ENCODE data around the gene CPAMD8. TPM values are rescaled to one million over a fixed set of nuclear protein-coding genes. Genes with fewer than 3 reads are reported as not detected.
A peak's percentile ranks its signal among the peaks of the same experiment; 100 is the strongest.

Gene CPAMD8
- total RNA-seq, 4 donors from 2014 or later, result 5.4 to 9.7 (median 9.1) TPM

DNA sequence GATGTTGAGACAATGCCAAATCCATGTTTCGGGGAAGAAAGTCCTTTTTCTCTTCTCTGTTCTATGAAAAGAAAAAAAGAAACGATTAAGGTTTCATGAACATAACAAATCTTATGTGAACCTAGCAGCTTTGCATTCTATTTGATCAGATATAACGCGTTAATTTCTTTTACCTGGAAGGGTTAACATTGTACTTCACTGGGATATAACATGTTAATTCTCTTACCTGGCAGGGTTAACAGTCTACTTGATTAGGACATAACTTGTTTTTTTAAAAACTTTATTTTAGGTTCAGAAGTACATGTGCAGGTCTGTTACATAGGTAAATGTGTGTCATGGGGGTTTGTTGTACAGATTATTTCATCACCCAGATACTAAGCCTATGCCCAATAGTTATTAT lies 68.8 kb downstream of the CPAMD8 start:
- H3K9me3 ChIP-seq, result no peaks in the 10 kb centered on the region
- H3K4me1 ChIP-seq, result peaks cover 8% of the 10 kb centered on the region
- no peak overlapping the region for H3K4me3 ChIP-seq
- no peaks in the 10 kb centered on the region for H3K36me3 ChIP-seq
- no peak for TF ChIP-seq CTCF (IDR thresholded peaks at IDR 0.05)
- TF ChIP-seq POLR2A (IDR thresholded peaks at IDR 0.05), result no peak
- TF ChIP-seq POLR2AphosphoS5 (IDR thresholded peaks at IDR 0.05), result no peak
- no peak for TF ChIP-seq EP300 (IDR thresholded peaks at IDR 0.05)
- H3K27me3 ChIP-seq, result no peaks in the 10 kb centered on the region
- no peak overlapping the region for H3K27ac ChIP-seq
- 47% methylated on average over 4 of the region's 4 CpGs for WGBS
- no peak for DNase-seq (ENCODE audit: low spot score in 2 of 2)

GRCh38 chr19:16957151-16957701 lies 69.4 kb downstream of the CPAMD8 start:
- Histone ChIP-seq H3K36me3 (no peaks in the 10 kb centered on the region), H3K27ac (no peak overlapping the region), H3K27me3 (no peaks in the 10 kb centered on the region), H3K4me1 (peaks cover 8% of the 10 kb centered on the region), H3K9me3 (no peaks in the 10 kb centered on the region), H3K4me3 (no peak overlapping the region)
- peak in 1 of 2 donors; percentile 72 for DNase-seq (ENCODE audit: low spot score in 2 of 2)
- WGBS, result 15% methylated on average over 9 of the region's 9 CpGs
- no peak for TF ChIP-seq EP300 (IDR thresholded peaks at IDR 0.05)
- TF ChIP-seq CTCF (IDR thresholded peaks at IDR 0.05), result no peak
- no peak for TF ChIP-seq POLR2A (IDR thresholded peaks at IDR 0.05)
- TF ChIP-seq POLR2AphosphoS5 (IDR thresholded peaks at IDR 0.05), result no peak

- no peak overlapping the region for H3K4me3 ChIP-seq
- TF ChIP-seq CTCF (IDR thresholded peaks at IDR 0.05), result no peak
- TF ChIP-seq EP300 (IDR thresholded peaks at IDR 0.05), result no peak
- no peak for TF ChIP-seq POLR2A (IDR thresholded peaks at IDR 0.05)
- no peak for TF ChIP-seq POLR2AphosphoS5 (IDR thresholded peaks at IDR 0.05)
- no peaks in the 10 kb centered on the region for H3K36me3 ChIP-seq
- no peaks in the 10 kb centered on the region for H3K27me3 ChIP-seq
- no peak overlapping the region for H3K27ac ChIP-seq
- 68% methylated on average over 4 of the region's 4 CpGs for WGBS
- no peaks in the 10 kb centered on the region for H3K9me3 ChIP-seq
- peak in 1 of 2 donors; percentile 4 for DNase-seq (ENCODE audit: low spot score in 2 of 2)
- H3K4me1 ChIP-seq, result peaks cover 8% of the 10 kb centered on the region
These were observed 71.4 kb downstream of the CPAMD8 start for GRCh38 chr19:16955161-16955560.

- H3K27me3 ChIP-seq, result no peaks in the 10 kb centered on the region
- H3K4me3 ChIP-seq, result no peak overlapping the region
- WGBS, result 96% methylated on average over 9 of the region's 9 CpGs
- H3K4me1 ChIP-seq, result peaks cover 6% of the 10 kb centered on the region
- no peak for TF ChIP-seq CTCF (IDR thresholded peaks at IDR 0.05)
- TF ChIP-seq POLR2A (IDR thresholded peaks at IDR 0.05), result no peak
- no peak for TF ChIP-seq EP300 (IDR thresholded peaks at IDR 0.05)
- no peak for TF ChIP-seq POLR2AphosphoS5 (IDR thresholded peaks at IDR 0.05)
- no peaks in the 10 kb centered on the region for H3K36me3 ChIP-seq
- H3K27ac ChIP-seq, result no peak overlapping the region
- peak in 1 of 2 donors; percentile 68 for DNase-seq (ENCODE audit: low spot score in 2 of 2)
- H3K9me3 ChIP-seq, result no peaks in the 10 kb centered on the region
These were observed 74.6 kb downstream of the CPAMD8 start for GRCh38 chr19:16952046-16952445.

DNA sequence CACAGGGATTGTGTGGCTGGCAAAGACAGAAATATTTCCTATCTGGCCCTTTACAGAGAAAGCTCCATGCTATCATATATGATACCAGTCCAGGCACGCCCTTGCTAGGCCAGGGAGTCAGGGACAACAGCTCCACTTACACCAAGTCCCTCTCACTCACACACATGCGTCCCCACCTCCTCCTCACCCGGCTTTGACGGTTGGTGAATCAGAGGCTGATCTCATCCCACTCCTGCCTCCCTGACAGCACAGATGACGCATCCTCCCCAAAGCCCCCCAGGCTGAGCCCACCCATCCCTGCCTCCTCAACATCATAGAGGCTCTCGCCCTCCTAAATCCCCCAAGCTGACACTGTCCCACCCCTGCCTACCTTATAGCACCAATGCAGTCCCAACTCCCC lies 75.1 kb downstream of the CPAMD8 start:
- Histone ChIP-seq H3K4me1 (peaks cover under 1% of the 10 kb centered on the region), H3K27me3 (no peaks in the 10 kb centered on the region), H3K9me3 (no peaks in the 10 kb centered on the region), H3K27ac (no peak overlapping the region), H3K4me3 (no peak overlapping the region), H3K36me3 (no peaks in the 10 kb centered on the region)
- WGBS, result 44% methylated on average over 6 of the region's 6 CpGs
- peak in 1 of 2 donors; percentile 29 for DNase-seq (ENCODE audit: low spot score in 2 of 2)
- TF ChIP-seq POLR2A (IDR thresholded peaks at IDR 0.05), result no peak
- no peak for TF ChIP-seq POLR2AphosphoS5 (IDR thresholded peaks at IDR 0.05)
- TF ChIP-seq EP300 (IDR thresholded peaks at IDR 0.05), result no peak
- no peak for TF ChIP-seq CTCF (IDR thresholded peaks at IDR 0.05)

All from suprapubic skin (tissue), 4 donors.